Measurements from ENCODE around the gene CTXN2.

DNA sequence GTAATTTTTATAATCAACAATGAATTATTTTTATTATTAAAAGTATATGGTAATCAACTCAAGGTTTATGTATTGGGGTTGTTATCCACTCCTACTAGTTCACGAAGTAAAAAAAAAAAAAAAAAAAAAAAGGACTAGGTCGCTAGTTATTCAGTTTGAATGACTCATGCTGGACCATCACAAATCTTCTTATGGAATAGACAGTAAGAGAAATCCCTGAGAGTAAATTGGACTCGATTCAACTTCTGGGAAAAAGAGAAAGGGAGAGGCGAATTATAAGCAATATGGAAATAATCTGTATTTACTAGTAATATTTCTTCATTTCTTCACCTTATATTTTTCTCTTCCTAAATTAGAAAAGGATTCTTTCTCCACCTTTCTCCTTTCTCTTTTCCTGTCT, 15.4 kb upstream of the CTXN2 start:
- TF ChIP-seq, protein P1, sequence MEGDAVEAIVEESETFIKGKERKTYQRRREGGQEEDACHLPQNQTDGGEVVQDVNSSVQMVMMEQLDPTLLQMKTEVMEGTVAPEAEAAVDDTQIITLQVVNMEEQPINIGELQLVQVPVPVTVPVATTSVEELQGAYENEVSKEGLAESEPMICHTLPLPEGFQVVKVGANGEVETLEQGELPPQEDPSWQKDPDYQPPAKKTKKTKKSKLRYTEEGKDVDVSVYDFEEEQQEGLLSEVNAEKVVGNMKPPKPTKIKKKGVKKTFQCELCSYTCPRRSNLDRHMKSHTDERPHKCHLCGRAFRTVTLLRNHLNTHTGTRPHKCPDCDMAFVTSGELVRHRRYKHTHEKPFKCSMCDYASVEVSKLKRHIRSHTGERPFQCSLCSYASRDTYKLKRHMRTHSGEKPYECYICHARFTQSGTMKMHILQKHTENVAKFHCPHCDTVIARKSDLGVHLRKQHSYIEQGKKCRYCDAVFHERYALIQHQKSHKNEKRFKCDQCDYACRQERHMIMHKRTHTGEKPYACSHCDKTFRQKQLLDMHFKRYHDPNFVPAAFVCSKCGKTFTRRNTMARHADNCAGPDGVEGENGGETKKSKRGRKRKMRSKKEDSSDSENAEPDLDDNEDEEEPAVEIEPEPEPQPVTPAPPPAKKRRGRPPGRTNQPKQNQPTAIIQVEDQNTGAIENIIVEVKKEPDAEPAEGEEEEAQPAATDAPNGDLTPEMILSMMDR (IDR thresholded peaks at IDR 0.05), result no peak
- TF ChIP-seq POLR2A (IDR thresholded peaks at IDR 0.05) (no peak), EP300 (IDR thresholded peaks at IDR 0.05) (no peak), POLR2AphosphoS5 (IDR thresholded peaks at IDR 0.05) (no peak)
